H1 (cell line): ENCODE data around the gene CROCC2. TPM values are rescaled to one million over a fixed set of nuclear protein-coding genes. Genes with fewer than 3 reads are reported as not detected.

Experiments
- JUND ChIP-seq: IDR thresholded peaks from 2 replicates; pipeline ENCODE4 v1.6.1; 2011; ENCODE audit warnings: mild to moderate bottlenecking, improper control_type of control experiment, low read length
- MAFK ChIP-seq: IDR thresholded peaks from 2 replicates; pipeline ENCODE4 v1.6.1; 2012; ENCODE audit warnings: low read depth, mild to moderate bottlenecking, improper control_type of control experiment, low read length
- POLR2A ChIP-seq, 2 experiments: IDR thresholded peaks; 1 replicate in 1 of 2; 2 replicates in 1 of 2; pipeline ENCODE4 v1.6.1; 2011; ENCODE audit warnings: low read depth in 2 of 2, low read length in 2 of 2, mild to moderate bottlenecking in 2 of 2; ENCODE audit errors: control extremely low read depth in 1 of 2
- SP4 ChIP-seq: IDR thresholded peaks from 2 replicates; pipeline ENCODE4 v1.6.1; 2012; ENCODE audit warnings: low read length, inconsistent platforms
- TAF1 ChIP-seq: IDR thresholded peaks from 2 replicates; pipeline ENCODE4 v1.6.1; 2011; ENCODE audit warnings: mild to moderate bottlenecking, low read depth, low read length
- TAF7 ChIP-seq: optimal IDR thresholded peaks from 2 replicates; pipeline ENCODE3; 2011; ENCODE audit warnings: low read depth, mild to moderate bottlenecking, inconsistent platforms, low read length, moderate library complexity, borderline replicate concordance
- polyA plus RNA-seq, 7 experiments: library from polyadenylated mRNA; depleted of rRNA in 3 of 7; stranded (reverse) in 5 of 7; unstranded in 2 of 7; fragments of >200 nt in 5 of 7; fragments of 200-250 nt in 2 of 7; gene quantifications; 1 replicate in 5 of 7; 2 replicates in 1 of 7; 4 replicates in 1 of 7; pipeline versions ENCODE4 v1.2.1 to v1.2.3, GENCODE V29; 2011 to 2013; ENCODE audit warnings: missing spikeins in 2 of 7, mixed read lengths in 2 of 7
- total RNA-seq: library from RNA; stranded (reverse); fragmentation: NEBNext Ultra II Directional; extraction: Animal tissue kit (Norgen Biotek cat#: 25700); gene quantifications from 2 replicates; pipeline ENCODE4 v1.2.1, GENCODE V29; 2021

Gene CROCC2
- total and polyA plus RNA-seq, 2 of the 8 experiments (the other 6 are each of a cell fraction or from before 2014, with no cell fraction given): not detected

- TF ChIP-seq TAF1: no peak
- no peak for TF ChIP-seq POLR2A (IDR thresholded peaks at IDR 0.05; ENCODE audit: control extremely low read depth in 1 of 2, low read depth in 2 of 2, low read length in 2 of 2)
- TF ChIP-seq MAFK: no peak
- TF ChIP-seq JUND: no peak
- TF ChIP-seq TAF7: no peak
- no peak for TF ChIP-seq SP4
Measured at GRCh38 chr2:240954436-240955305, 48.5 kb downstream of the CROCC2 start (continued).
